RPMI8226 (cell line): ENCODE results near the gene DPM2.

ENCODE experiments used
- DNase-seq: peaks from one replicate; pipeline ENCODE4 v3.0.0-alpha.2; 2015

DPM2 gene

DNA sequence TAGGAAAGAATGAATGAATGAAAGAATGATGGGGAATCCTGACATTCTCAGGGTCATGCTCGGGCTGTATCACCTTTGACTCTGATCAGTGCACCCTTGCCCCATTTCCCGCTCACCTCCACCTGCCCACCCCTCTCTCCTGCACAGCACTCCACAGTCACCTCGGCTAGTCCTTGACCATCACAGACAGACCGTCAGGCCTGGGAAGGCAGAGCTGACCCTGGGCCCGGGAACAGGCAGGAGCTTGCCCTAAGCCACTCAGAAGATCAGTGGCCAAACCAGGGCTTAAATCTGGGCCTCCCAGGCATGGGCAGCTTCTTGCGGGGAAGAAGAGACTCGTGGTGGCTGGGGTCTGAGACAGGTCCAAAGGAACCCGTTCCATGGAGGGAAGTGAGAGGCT, 41.8 kb downstream of the DPM2 start:
- no peak for DNase-seq

DNA sequence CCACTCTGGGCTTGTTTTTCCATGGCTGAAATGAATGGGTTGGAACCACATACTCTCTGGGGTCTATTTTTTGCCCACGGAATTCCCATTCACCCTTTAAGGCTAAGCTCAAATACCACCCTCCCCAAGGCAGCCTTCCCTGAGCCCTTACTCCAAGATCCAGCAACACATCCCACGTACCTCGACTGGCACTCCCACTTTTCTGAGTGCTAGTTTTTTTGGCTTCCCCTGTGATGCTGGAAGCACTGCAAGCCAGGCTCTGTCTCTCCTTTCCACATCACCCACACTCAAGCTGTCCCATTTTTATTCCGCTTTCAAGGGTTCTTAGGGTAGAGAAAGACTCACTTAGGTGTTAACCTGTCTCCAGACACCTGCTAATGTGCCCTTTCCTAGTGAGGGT, 44.3 kb downstream of the DPM2 start:
- DNase-seq, result no peak

- no peak for DNase-seq
Observed at GRCh38 chr9:127892831-127893230, 44.8 kb downstream of the DPM2 start.

DNA sequence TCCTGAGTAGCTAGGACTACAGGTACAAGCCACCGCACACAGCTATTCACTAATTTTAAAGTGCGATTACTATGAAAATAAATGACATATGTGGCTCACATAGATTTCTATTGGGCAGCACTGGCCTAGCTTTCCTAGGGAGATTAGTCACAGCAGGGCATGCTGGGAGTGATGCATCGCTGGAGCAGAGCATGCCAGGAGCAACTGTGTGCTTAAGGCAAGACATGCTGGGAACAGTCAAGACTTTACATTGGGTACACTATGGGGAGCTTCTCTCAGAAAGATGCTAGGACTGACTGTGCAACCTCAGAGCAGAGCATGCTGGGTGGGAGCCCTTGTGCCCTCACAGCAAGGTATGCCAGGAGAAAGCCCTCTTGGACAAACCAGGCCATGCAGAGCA, 47.6 kb downstream of the DPM2 start:
- DNase-seq, result no peak

GRCh38 chr9:127887792-127888191, 49.9 kb downstream of the DPM2 start:
- DNase-seq, result no peak

DNA sequence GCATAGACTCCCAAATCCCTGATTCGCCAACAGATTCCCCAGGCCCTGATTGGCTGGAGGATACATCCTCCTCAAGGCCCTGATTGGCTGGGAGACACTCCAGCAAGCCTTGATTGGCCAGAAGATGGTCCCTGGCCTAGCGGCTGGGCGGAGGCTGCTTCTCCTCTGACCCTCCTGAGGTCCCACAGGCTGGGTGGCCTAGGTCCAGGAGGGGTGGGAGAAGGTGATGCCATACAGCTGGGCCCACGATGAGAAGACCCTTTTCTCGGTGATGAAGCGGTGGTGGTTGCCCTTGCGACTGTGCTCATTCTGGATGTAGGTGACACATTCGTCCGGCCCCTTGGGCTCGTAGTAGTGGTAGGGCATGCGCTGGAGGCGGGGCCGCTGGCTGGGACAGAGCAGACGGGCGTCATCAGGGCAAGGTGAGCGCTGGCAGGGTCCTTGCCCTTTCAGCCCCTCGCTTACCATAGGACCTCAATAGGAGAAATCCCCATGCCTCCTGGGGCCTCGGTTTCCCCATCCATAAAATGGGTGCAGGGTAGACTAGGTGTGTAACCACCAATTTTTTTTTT, 51.2 kb downstream of the DPM2 start:
- no peak for DNase-seq

- no peak for DNase-seq
Observed at GRCh38 chr9:127885508-127886281, 52.0 kb downstream of the DPM2 start.
